GM18868 (cell line): ENCODE measurements around the gene ZNF791.
"Not testable (repeated sequence)": the region's sequence is repeated elsewhere in the genome, so short reads cannot be mapped to it uniquely, and the experiment has no call there.

ENCODE experiments used
- ATAC-seq: cut with Tn5 transposase; IDR thresholded peaks from one replicate; pipeline ENCODE4 v1.9.1; 2021; ENCODE audit warnings: mild to moderate bottlenecking, moderate library complexity; ENCODE audit not compliant: unreplicated experiment

The ZNF791 gene

DNA sequence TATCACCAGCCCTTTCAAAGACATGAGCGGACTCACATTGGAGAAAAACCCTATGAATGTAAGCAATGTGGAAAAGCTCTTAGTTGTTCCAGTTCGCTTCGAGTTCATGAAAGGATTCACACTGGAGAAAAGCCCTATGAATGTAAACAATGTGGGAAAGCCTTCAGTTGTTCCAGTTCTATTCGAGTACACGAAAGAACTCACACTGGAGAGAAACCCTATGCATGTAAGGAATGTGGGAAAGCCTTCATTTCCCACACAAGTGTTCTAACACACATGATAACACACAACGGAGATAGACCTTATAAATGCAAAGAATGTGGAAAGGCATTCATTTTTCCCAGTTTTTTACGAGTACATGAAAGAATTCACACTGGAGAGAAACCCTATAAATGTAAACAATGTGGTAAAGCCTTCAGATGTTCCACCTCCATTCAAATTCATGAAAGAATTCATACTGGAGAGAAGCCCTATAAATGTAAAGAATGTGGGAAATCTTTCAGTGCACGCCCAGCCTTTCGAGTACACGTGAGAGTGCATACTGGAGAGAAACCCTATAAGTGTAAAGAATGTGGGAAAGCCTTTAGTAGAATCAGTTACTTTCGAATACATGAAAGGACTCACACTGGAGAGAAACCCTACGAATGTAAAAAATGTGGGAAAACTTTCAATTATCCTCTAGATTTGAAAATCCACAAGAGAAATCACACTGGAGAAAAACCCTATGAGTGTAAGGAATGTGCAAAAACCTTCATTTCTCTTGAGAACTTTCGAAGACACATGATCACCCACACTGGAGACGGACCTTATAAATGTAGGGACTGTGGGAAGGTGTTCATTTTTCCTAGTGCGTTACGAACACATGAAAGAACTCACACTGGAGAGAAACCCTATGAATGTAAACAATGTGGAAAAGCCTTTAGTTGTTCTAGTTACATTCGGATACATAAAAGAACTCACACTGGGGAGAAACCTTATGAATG, 17.6 kb downstream of the ZNF791 start:
- no peak for ATAC-seq

GRCh38 chr19:12629215-12629614, 18.5 kb downstream of the ZNF791 start:
- no peak for ATAC-seq

DNA sequence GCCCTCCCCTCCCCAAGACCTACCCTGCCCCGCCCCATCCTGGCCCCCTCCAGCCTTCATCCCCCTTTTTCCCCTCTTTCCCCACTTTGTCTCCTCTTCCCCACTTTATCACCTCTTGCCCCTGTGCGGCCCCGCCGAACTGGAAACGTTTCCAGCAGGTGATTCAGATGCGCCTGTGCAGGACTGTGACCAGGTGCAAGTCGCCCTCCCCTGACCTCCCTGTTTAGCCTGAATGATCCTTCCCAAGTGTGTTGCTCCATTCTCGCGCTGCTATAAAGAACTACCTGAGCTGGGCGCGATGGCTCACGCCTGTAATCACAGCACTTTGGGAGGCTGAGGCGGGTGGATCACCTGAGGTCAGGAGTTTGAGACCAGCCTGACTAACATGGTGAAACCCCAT, 25.9 kb downstream of the ZNF791 start:
- ATAC-seq = no peak

DNA sequence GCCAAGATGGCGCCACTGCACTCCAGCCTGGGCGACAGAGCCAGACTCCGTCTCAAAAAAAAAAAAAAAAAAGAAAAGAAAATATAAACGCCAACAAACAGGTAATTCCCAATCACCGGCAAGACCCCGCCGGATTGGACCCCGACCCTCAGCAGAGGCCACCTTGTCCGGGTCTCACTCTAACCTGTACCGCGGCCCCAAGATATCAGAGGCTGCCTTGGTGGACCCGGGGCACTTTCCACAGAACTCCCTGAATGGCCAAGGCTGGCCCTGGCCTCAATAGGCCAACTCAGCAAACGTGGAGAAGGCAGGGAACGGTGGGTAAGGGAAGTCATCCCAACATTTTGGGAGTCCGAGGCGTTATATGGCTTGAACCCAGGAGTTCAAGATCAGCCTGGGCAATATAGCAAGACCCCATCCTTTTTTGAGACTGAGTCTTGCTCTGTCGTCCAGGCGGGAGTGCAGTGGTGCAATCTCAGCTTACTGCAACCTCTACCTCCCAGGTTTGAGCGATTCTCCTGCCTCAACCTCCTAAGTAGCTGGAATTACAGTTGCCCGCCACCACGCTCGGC, 28.0 kb downstream of the ZNF791 start:
- no peak for ATAC-seq

DNA sequence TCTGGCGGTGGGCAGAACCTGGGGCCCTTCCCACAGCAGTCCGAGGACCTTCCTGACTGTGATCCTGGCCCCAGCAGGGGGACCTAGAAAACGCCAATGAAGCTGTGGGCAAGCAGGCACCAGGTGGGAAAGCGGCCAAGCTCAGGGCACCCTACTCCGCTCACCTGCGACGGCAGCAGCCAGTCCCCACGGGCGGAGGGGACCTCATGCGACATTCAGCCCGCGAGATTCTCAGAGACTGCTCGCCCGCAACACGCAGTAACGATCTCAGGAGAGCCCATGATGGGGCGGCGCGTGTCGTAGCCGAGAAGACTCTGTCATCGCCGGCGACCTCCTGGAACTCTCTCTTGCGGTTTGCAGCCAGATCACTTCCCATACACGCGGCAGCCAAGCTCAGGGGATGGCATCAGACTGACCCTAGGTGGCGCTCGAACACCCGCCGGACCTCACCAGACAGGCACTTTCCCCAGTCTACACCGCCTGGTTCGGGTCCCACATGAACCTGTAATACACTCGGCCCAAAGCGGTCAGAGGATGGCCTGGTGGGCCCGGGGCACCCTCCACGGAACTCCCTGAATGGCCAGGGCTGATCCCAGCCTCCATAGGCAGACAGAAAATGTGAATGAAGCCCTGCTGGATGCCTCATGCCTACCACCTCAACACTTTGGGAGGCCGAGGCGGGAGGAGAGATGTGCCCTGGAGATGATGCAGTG, 29.3 kb downstream of the ZNF791 start:
- no peak for ATAC-seq

- ATAC-seq = no peak
Observed at GRCh38 chr19:12641456-12641855, 30.7 kb downstream of the ZNF791 start.

GRCh38 chr19:12642506-12642905, 31.8 kb downstream of the ZNF791 start:
- ATAC-seq = no peak

- not testable (repeated sequence) for ATAC-seq
Observed at GRCh38 chr19:12643716-12644115, 33.0 kb downstream of the ZNF791 start.

DNA sequence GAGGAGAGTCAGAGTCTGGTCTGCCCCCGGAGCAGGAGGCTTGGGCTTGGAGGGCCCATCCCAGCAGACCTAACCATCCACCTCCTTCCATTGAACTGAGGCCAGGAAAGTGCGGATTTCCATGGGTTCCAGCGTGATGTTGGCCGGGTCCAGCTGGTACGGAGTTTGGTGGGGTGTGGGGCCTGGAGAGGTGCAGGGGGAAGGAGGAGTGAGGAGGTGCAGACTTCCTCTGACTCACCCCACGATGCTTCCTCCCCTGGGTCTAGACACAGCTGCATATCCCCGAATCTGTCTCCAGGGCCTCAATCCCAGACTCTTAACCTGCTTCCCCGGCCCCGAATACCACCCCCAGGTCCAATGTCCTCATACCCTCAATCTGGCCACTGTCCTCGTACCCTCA, 35.8 kb downstream of the ZNF791 start:
- ATAC-seq = no peak

GRCh38 chr19:12647047-12647446, 36.3 kb downstream of the ZNF791 start:
- no peak for ATAC-seq

GRCh38 chr19:12647490-12648071, 36.9 kb downstream of the ZNF791 start:
- no peak for ATAC-seq

DNA sequence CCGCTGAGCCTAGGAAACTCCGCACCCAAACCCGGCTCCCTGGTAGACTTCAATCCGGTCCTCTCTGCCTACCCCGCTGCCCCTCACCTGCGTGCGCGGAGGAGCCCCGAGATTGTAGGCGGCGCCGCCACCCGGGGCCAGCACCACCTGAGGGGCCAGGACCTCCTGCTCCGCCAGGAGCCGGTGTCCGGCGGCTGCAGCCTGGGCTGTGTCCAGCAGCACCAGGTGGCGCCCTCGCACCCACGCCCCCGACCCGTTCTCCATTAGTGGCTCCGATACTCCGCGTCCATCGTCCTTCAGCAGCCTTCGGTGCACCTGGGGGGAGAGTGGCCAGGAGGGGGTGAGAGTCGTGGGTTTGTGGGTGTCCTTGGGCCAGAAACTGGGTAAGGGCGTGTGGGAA, 37.4 kb downstream of the ZNF791 start:
- no peak for ATAC-seq

GRCh38 chr19:12649941-12650340, 39.2 kb downstream of the ZNF791 start:
- no peak for ATAC-seq

- no peak for ATAC-seq
Observed at GRCh38 chr19:12652219-12652618, 41.5 kb downstream of the ZNF791 start.

- no peak for ATAC-seq
Observed at GRCh38 chr19:12655546-12655945, 44.8 kb downstream of the ZNF791 start.

- ATAC-seq = no peak
Observed at GRCh38 chr19:12656899-12657571, 46.3 kb downstream of the ZNF791 start.

GRCh38 chr19:12657966-12658365, 47.2 kb downstream of the ZNF791 start:
- no peak for ATAC-seq

- no peak for ATAC-seq
Observed at GRCh38 chr19:12660980-12661379, 50.3 kb downstream of the ZNF791 start.

DNA sequence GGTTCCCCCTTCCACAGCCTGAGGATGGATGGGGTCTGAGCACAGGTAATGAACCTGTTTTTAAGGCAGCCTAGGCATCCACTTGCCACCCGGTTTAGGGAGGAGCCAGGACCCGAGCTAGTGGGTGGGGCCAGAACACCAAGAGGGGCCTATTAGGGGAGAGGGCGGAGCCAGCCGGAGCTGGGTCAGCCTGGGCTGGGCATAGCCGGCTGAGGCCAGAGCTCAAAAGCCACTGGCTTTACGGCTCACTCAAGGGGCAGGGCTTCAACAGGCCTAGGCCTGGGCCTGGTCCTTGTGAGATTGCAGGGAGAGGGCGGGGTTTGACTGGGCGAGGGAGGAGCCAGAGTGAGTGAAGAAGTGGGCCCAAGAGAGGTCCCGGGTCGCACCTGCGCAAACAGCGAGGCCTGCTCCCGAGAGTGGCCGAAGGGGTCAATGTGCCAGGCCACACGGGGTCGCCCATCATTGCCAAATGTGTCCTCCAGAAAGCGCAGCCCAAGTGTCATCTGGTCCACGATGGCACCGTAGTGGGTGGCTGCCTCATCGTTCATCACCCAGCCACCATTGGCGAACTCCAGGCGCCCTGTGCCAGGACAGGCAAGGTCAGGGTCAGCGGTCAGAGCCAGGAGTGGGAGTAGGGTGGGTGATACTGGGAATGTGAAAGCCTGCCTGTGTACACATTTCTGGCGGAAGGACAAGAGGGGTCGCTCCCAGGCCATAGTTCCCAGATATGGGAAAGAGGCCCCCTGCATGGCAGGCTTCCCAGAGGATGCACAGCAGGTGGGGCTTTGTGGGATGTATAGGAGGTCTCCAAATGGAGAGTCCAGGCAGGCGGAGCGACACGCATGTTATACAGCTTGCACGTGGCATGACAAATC, 53.9 kb downstream of the ZNF791 start:
- no peak for ATAC-seq

- ATAC-seq = no peak
Observed at GRCh38 chr19:12665281-12665573, 54.5 kb downstream of the ZNF791 start.
